Stimulated activated CD8-positive, alpha-beta memory T cell treated with anti-CD3 and anti-CD28 coated beads, Interleukin-7, amount 100 ng/mL, for 1 hour (primary cell): ENCODE measurements around the gene PDE4C.
A peak's percentile ranks its signal among the peaks of the same experiment; 100 is the strongest.

Experiments
- DNase-seq, 2 donors: peaks; one replicate each; pipeline ENCODE4 v3.0.0-alpha.2; 2020; ENCODE audit warnings: low read depth in 2 of 2

PDE4C gene

GRCh38 chr19:18254546-18255503 lies 28.6 kb upstream of the PDE4C start:
- DNase-seq = no peak

GRCh38 chr19:18253716-18254115 lies 27.5 kb upstream of the PDE4C start:
- no peak for DNase-seq

- no peak for DNase-seq
Measured at GRCh38 chr19:18253130-18253529, 26.9 kb upstream of the PDE4C start.

GRCh38 chr19:18252370-18252717 lies 26.1 kb upstream of the PDE4C start:
- no peak for DNase-seq

GRCh38 chr19:18251587-18252369 lies 25.5 kb upstream of the PDE4C start:
- peak; percentile 61 to 82 for DNase-seq

GRCh38 chr19:18249834-18250233 lies 23.6 kb upstream of the PDE4C start:
- DNase-seq = no peak

GRCh38 chr19:18245297-18245696 lies 19.1 kb upstream of the PDE4C start:
- no peak for DNase-seq

GRCh38 chr19:18239303-18239702 lies 13.1 kb upstream of the PDE4C start:
- DNase-seq = no peak

GRCh38 chr19:18234194-18234593 lies 8.0 kb upstream of the PDE4C start:
- DNase-seq = no peak

- peak in 1 of 2 donors; percentile 24 for DNase-seq
Measured at GRCh38 chr19:18233224-18233825, 7.1 kb upstream of the PDE4C start.

- DNase-seq = no peak
Measured at GRCh38 chr19:18232540-18233223, 6.4 kb upstream of the PDE4C start.

GRCh38 chr19:18231775-18232174 lies 5.5 kb upstream of the PDE4C start:
- DNase-seq = no peak

GRCh38 chr19:18230941-18231734 lies 4.9 kb upstream of the PDE4C start:
- no peak for DNase-seq

- DNase-seq = no peak
Measured at GRCh38 chr19:18229915-18230314, 3.7 kb upstream of the PDE4C start.

- DNase-seq = no peak
Measured at GRCh38 chr19:18229474-18229873, 3.2 kb upstream of the PDE4C start.

- no peak for DNase-seq
Measured at GRCh38 chr19:18227781-18228271, 1.6 kb upstream of the PDE4C start.

GRCh38 chr19:18226956-18227780 lies 930 bp upstream of the PDE4C start:
- no peak for DNase-seq

- DNase-seq = no peak
Measured at GRCh38 chr19:18225355-18225701, 910 bp downstream of the PDE4C start.

- DNase-seq = peak; percentile 49 to 61
Measured at GRCh38 chr19:18224525-18225354, 1.5 kb downstream of the PDE4C start.
